GM18520 (cell line): ENCODE data around the gene VPS13D.
"Not testable (repeated sequence)": the region's sequence is repeated elsewhere in the genome, so short reads cannot be mapped to it uniquely, and the experiment has no call there.

Source experiments
- ATAC-seq: cut with Tn5 transposase; IDR thresholded peaks from one replicate; pipeline ENCODE4 v1.9.1; 2021; ENCODE audit not compliant: unreplicated experiment

VPS13D gene

DNA sequence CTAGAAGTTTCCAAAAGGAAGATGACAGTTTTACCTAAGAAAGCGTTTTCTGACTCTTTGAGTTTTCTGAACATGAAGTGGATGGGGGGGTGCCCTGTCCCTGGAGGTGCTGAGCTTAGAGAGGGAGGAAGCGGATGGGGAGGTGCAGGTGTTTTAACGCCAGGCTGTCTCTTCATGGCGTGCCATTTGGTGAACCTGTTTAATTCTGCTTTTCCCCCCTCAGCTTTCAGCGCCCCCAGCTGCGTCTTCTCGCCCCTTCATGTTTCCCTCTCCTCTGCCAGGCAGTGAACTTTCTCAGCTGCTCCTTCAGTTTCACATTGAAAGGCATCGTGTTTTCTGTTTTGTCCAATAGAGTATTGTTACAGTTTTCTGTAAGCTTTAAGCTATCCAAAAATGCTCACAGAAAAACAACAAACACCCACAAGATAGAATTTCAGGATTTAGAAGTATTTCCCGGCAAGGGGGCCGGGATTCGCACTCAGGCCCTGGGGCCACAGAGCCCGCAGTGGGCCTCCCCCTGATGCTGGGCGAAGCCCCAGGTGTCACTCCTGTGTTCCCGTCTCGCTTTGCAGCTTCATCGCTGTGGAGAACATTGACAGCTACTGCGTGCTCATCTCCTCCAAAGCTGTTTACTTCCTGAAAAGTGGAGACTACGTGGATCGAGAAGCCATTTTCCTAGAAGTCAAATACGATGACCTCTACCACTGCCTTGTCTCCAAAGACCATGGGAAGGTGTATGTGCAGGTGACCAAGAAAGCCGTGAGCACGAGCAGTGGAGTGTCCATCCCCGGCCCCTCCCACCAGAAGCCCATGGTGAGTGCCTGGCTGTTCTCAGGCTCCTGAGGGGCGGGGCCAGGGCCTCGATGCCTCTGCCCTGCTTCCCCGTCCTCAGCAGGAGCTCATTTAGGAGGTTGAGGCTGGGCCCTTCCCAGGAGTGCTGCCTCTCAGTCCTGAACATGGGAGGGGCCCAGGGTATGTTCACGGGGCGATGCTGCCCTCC lies 276.8 kb downstream of the VPS13D start:
- ATAC-seq, result no peak

DNA sequence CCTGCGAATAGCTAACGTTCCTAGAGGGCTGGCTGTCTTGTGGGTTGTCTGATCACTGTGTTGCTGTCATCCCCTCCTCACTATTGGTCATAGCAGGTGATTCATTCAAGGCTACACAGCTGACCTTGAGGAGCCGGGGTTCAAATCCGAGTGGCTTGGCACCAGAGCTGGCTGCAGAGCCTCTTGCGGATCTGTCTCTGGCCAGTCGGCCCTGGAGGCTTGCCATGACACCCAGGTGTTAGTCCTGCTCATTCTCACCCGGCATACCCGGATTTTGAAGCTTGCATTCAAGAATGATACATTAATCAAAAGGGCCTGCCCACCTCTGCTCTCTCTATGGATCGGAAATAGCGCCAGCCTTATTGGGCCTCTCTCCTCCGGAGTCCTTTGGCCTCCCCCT lies 277.8 kb downstream of the VPS13D start:
- no peak for ATAC-seq

DNA sequence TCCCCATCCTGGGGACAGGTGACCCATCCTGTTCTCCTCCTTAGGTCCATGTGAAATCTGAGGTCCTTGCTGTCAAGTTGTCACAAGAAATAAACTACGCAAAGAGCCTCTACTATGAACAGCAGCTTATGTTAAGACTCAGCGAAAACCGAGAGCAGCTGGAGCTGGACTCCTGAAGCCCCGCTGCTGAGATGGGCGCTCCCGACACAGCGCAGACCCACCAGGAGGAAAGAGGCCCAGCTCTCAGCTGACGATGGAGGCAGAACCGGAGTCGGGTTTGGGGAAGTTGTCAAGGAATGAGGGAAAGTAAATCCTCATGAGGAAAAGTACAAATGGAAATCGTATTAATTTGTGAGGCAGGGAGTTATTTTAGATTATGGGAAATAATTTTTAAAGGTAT lies 279.0 kb downstream of the VPS13D start:
- no peak for ATAC-seq

DNA sequence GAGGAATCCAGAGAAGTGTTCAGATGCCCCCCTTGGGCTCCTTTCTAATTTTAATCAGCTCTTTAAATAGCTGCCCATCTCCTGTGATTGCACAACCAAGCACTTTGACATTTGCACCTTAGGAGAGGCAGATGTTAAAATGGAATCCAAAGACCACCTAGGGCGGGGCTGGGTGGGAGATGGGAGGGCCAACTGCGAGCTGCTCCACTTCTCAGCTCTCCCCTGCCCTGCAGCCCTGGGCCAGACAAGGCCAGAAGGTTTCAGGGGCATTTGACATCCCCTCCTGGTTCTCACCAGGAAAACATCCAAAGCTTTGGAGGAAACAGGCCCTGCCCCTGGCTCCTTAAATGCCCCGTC lies 281.3 kb downstream of the VPS13D start:
- no peak for ATAC-seq

DNA sequence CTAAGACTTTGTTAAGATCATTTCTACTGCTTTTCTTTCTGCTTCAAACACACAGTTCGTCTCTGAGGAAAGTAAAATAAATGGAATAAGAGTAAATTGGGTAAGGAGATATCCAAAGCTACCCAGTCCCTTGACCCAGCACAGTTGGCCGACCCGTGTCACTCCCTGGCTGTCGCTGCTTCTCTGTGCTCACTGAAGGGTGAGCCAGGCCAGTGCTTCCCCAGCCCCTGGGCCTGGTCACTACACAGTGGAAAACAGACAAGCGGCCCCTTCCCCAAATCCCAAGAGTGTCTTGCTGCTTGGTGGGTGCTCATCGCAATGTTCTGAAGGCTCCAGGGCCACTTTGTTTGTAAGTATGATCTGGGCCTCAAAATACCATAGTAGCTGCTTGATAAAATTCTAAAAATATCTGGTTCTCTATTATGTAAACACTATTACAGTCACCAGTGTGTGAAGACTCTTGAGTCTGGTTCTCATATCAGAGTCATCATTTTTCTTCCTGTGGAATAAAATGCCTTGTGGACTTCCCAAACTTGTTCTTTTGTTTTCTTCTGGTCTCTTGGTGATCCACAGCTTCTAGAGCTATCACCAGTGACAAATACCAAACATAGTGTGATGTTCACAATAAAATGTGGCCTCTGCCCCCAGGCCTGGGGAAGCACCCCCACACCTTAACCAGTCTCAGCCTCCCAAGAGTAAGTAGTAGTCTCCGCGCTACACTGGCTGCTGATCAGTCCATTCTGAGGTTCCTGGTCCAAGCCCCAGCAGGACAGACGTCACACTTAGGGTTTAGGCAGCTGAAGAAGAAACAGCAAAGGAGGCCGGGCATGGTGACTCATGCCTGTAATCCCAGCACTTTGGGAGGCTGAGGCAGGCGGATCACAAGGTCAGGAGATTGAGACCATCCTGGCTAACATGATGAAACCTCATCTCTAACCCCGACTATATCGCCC lies 282.0 kb downstream of the VPS13D start:
- ATAC-seq, result no peak

DNA sequence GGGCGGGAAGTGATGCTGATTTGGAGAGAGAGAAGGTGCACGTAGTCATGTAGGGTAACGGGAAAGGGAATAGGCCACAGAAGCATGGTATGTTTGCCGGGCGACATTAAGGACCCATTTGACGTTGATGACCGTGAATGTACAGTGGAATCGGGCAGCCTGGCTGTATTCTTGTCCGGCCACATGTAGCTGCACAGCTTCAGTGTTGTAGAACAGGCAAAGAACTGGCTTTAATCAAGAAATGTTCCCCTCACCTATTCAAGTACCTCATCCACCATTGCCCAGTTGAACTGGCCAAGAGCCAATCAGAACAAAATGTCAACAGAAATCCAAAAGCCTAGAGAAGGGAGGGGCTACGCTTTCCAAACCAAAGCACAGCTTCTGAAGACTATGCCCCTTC lies 283.4 kb downstream of the VPS13D start:
- no peak for ATAC-seq

DNA sequence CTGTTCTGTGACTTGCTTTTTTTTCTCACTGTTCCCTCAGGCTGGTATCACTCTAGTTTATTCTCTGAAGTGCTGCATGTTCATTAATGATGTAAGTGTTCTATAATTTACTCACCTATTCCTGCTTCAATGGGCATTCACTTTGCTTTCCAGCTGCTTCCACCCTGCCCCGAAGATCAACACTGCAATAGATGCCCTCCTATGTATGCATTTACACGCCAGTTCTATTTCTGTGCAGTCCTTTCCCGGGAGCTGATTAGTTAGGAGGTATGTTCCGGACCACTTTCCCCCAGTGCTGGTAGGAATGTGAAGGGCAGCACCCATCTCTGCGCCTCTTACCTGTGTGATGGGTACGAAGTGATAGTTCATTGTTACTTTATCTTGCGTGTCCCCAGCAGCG lies 284.8 kb downstream of the VPS13D start:
- no peak for ATAC-seq

DNA sequence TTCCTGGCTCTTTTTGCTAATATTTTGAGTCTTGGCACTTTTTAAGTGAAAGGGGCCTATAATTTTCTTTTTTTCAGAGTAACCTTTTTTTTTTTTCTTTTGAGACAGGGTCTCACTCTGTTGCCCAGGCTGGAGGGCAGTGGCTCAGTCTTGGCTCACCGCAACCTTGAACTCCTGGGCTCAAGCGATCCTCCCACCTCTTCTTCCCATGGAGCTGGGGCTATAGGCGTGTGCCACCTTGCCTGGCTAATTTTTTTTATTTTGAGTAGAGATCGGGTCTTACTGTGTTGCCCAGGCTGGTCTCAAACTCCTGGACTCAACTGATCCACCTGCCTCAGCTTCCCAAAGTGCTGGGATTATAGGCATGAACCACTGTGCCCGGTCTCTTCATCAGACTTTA lies 285.4 kb downstream of the VPS13D start:
- no peak for ATAC-seq

DNA sequence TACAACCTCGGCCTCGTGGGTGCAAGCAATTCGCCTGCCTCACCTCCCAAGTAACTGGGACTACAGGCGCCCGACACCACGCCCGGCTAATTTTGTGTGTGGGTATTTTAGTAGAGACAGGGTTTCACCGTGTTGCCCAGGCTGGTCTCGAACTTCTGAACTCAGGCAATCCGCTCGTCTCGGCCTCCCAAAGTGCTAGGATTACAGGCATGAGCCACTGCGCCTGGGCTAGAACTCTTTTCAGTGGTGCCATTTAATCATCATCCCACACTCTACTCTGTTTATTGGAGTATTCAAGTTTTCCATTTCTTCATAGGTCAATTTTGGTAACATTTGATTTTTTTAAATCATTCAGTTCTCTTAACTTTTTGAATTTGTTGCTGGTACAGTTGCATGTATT lies 286.9 kb downstream of the VPS13D start:
- ATAC-seq, result no peak

DNA sequence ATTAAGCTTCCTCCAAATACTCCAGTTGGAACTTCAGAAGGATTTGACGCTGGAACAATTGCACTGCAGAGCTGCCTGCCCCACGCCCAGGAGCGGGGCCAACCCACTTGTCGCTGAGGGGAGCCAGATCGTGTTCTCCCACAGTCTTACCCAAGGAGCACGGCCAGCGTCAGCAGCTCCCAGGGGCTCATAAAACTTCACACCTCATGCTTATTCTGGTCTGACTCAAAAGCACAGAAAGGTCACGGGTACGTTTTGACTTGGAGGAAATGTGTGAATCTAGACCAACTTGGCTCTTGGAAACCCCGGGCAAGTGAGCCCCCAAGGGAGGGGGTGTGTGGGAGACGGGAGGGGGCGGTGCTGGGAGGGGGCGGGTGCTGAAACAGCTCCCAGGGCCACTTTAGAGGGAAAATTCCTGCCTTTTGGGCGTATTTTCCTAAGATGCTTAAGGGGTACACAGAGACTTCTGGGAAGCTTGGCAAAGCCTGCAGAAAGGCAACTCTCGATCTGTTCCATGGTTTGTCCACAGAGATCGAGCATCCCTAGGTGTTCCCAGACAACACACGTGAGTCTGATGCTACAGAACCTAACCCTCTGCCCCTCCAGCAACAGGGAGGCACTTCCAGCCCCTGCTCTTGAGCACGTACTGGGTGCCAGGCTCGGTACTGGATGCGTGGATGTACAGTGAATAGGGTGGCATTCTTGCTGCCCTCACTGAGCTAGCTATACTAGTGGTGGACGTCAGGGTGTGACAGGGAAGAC lies 289.3 kb downstream of the VPS13D start:
- no peak for ATAC-seq

DNA sequence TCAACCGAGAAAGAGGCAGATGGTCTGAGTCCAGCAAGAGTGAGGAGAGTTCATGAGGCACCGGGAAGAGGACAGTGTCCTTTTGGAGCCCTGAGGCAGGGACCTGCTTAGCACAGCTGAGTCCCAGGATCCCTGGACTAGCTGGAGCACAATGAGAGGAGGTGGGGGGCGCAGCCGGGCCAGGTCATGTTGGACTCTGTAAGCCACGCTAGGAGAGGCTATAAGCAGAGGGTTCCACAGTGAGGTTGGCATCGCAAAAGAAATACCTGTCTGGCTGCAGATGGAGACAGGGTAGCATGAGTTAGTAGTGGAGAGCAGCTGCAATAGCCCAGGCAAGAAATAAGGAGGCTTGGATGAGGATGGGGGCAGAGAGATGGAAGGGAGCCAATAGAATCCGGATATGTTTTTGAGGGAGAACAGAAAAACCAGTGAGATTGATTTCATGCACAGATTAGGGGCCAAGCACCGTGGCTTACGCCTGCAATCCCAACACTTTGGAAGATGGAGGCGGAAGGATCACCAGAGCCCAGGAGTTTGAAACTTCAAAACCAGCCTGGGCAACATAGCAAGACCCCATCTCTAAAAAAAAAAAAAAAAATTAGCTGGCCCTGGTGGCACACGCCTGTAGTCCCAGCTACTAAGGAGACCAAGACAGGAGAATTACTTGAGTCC lies 290.0 kb downstream of the VPS13D start:
- no peak for ATAC-seq

DNA sequence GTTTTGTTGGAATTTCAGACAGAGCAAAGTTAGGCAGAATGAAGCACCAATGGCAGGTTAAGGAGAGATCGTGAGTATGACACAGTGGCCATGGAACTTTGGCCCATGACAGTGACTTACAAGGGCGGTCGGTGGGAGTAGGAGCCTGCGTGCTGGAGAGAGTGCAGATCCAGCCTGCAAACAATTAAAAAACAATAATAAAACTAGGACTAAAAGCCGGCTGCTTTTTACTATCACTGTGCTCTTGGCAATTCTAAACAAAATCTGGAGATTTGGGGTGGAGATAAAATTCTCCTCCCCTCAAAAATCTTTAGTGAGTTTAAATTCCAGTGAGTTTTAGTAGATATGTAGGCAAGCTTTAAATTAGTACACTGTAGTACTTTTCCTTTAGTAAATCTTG lies 291.3 kb downstream of the VPS13D start:
- no peak for ATAC-seq

DNA sequence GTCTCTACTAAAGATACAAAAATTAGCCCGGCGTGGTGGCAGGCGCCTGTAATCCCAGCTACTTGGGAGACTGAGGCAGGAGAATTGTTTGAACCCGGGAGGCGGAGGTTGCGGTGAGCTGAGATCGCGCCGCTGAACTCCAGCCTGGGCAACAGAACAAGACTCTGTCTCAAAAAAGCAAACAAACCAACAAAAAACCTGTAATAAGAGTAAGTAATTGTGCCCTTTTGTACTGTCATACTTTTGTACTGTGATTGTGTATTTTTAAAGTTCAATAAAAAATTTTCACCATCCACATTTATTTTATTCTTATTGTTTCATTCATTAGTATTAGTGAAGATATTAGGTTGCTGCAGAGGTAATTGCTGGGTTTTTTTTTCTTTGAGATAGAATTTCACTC lies 292.9 kb downstream of the VPS13D start:
- not testable (repeated sequence) for ATAC-seq

DNA sequence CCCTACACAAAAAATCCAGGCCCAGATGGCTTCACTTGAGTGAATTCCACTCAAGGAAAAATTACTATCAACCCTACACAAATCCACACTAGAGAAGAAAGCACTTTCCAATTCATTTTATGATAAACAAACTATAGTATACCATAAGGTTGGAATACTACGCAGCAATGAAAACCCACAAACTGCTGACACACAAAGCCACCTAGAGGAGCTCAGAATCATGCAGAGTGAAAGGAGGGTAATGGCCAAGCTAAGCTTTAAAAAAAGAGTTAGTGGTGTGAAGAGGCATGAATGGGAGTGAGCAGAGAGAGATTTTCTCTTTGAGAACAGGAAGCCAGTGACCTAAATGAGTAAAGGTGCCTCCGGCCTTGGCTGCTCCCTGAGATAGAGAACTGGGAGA lies 294.4 kb downstream of the VPS13D start:
- ATAC-seq, result no peak

DNA sequence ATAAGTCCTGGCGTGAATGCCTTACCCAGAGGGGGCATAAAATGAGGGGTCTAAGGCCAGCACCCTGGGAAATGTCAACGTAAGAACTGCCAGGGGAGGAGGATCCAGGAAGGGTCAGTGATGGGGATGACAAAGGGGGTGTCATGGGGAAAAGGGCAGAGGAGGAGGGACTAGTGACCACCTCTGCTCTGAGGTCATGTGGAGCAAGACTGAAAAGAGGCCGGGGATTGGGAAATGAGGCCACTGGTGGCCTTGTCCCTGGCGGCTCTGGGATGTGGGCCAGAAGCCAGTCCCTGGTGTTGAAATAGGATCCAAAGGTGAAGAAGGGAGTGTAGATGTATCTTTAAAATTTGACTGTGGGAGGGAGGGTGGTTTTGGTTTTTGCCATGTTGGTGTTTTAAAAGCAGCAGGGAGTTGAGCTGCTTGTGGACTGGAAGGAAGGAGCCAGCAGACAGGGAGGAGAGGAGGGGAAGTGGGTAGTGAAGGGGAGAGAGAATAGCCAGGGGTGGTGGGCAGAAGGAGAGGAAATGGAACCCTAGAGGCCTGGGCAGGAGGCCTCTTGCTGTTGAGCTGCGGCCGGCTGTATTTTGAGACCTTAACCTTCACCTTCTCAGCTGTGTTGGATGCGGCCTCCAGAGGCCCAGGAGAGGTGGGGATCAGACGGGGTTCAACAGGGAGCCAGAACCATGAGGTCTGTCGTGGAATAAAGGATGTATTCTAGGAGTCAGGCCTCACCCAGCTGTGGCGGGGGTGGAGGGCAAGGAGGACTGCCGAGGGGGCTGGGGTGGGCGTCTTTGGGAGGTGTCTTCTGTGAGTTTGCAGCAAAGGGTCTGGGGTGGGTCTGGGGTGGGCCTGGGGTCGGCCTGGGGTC lies 295.7 kb downstream of the VPS13D start:
- ATAC-seq, result no peak

DNA sequence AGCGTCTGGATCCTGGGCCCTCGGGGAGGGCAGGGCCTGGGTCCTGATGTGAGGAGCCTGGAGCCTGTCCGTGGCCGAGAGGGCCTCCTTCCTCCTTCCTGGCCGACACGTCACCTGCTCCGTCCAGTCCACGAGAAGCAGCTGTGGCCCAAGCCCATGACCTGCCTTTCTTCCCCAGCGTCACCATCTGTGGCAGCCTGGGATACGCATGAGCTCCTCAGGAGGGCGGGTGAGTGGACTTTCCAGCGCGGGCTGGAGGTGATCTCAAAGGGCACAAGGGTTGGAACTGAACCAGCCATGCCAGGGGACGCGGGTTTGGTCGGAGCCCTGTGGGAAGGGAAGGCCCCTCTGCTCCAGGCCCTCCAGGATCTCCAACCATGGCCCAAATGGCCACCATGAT lies 297.7 kb downstream of the VPS13D start:
- ATAC-seq, result no peak

DNA sequence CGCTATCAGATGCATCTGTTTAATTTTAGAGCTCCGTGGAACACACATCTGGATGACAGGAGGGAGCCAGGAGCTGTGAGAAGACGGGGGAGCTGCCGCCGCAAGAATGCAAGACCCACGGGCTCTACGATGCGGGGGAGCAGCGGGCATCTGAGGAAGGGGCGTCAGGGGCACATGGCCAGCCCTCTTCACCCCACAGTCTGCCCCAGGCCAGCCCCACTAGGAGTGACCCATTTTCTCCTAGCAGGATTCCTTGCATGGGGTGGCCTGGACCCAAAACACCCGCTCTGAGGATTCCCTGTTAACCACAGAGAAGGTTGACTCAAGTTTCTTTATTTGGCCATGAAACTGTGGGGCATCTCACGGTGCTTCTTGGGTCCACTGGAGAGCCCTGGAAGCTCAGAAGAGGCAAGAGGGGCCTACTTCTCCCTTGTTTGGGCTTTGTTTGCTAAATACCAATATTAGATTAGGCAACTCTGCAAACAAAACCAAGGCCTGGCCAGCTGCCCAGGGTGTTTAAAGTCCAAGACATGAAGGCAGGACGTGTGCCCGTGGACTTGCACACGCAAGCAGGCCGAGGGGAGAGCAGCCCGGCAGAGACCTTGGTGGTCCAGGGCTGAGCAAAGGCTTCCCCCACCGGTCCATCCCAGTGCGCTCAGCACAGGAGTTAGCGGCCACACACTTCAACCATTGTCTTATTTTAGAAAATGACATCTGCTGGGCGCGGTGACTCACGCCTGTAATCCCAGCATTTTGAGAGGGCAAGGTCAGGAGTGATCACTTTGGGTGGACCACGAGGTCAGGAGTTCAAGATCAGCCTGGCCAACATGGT lies 298.4 kb downstream of the VPS13D start:
- no peak for ATAC-seq

DNA sequence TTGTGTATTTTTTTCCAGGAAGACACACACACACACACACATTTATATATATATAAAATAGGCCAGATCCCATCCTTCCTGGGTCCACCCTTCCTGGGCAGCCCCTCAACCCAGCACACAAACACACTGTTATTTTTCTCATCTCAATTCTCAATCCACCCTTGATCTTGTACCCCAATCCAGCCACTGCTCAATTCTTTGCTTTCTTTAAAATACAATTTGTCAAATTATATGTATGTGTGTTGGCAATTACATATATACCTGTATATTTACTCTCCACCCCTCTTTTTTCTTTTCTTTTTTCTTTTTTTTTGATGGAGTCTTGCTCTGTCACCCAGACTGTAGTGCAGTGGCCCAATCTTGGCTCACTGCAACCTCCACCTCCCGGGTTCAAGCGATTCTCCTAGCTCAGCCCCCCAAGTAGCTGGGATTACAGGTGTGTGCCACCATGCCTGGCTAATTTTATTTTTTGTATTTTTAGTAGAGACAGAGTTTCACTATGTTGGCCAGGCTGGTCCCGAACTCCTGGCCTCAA lies 299.9 kb downstream of the VPS13D start:
- no peak for ATAC-seq
